Fibroblast of villous mesenchyme (primary cell): ENCODE results near the gene PGGHG. TPM values are rescaled to one million over a fixed set of nuclear protein-coding genes. Genes with fewer than 3 reads are reported as not detected.
A peak's percentile ranks its signal among the peaks of the same experiment; 100 is the strongest.

Source experiments
- DNase-seq: peaks from one replicate; pipeline ENCODE4 v3.0.0-alpha.2; 2010; ENCODE audit warnings: low read depth
- H3K4me3 ChIP-seq: 2 replicates; pipeline ENCODE4 v1.5.1; 2011; ENCODE audit warnings: low read depth, mild to moderate bottlenecking, low read length
- total RNA-seq: library from RNA; depleted of rRNA; stranded (reverse); fragments of >200 nt; gene quantifications from 2 replicates; pipeline ENCODE4 v1.2.3, GENCODE V29; 2012
- TF ChIP-seq, protein P1 (sequence below): IDR thresholded peaks from 2 replicates; pipeline ENCODE4 v1.5.1; 2012; ENCODE audit warnings: low read depth, mild to moderate bottlenecking, low read length; ENCODE audit not compliant: insufficient read depth

PGGHG gene
- total RNA-seq, 1 donor, result 7.8 TPM

- TF ChIP-seq, protein P1, sequence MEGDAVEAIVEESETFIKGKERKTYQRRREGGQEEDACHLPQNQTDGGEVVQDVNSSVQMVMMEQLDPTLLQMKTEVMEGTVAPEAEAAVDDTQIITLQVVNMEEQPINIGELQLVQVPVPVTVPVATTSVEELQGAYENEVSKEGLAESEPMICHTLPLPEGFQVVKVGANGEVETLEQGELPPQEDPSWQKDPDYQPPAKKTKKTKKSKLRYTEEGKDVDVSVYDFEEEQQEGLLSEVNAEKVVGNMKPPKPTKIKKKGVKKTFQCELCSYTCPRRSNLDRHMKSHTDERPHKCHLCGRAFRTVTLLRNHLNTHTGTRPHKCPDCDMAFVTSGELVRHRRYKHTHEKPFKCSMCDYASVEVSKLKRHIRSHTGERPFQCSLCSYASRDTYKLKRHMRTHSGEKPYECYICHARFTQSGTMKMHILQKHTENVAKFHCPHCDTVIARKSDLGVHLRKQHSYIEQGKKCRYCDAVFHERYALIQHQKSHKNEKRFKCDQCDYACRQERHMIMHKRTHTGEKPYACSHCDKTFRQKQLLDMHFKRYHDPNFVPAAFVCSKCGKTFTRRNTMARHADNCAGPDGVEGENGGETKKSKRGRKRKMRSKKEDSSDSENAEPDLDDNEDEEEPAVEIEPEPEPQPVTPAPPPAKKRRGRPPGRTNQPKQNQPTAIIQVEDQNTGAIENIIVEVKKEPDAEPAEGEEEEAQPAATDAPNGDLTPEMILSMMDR, result no peak
- H3K4me3 ChIP-seq, result no peak overlapping the region
- DNase-seq, result no peak
Measured at GRCh38 chr11:255816-256215, 33.1 kb upstream of the PGGHG start.

DNA sequence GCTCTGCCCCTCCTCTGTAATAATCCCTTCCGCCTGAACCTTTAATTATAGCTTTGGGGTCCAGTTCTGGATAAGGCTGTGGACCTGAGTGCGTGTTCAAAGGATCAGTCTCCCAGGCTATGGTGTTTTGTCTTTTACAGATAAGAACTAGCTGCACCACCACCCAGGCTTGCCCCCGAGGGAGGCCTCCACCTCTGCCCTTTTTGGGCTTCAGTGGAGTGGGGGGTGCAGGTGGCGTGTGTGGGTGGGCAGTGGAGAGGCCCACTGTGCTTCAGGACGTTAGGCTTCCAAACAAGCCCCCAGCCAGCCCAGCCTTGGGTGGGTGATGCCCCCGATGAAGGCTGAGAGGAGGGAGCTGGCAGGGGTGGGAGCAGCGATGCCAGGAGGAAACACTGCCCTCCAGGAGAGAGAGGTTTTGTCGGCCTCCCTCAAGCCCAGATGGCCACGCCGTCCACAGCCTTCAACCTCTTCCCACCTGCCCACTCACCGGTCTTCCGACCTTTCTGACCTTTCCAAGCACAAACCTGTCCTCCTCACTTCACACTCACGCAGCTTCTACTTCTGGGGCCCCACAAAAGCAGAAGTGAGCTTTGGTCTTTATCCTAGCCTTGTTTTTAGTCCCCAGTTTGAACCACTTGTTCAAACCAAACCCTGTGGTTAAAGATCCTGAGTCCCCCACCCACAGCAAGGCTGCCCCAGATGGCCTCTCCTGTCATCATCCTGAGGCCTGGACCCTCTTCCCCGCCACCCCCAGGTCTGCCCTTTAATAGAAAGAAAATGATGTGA is 31.8 kb upstream of the PGGHG start:
- no peak overlapping the region for H3K4me3 ChIP-seq
- no peak for DNase-seq
- TF ChIP-seq, protein P1, result no peak

- TF ChIP-seq, protein P1, result peak; percentile 22
- H3K4me3 ChIP-seq, result no peak overlapping the region
- no peak for DNase-seq
Measured at GRCh38 chr11:257766-258493, 31.0 kb upstream of the PGGHG start.

- DNase-seq, result no peak
- TF ChIP-seq, protein P1, result no peak
- H3K4me3 ChIP-seq, result no peak overlapping the region
Measured at GRCh38 chr11:259413-259812, 29.5 kb upstream of the PGGHG start.

DNA sequence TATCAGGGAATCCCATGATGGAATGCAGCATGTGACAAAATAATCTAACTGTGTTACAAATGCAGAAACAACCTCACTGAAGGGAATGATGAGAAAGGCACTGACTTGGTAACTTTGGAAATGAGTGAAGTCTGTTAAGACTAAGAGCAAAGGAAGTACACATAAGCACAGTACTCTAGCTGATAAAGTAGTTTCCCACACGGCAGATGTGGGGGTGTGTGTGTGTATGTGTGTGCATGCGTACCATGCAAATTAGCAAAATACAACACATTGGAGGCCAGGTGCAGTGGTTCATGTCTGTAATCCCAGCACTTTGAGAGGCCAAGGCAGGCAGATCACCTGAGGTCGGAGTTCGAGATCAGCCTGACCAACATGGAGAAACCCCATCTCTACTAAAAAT is 27.3 kb upstream of the PGGHG start:
- DNase-seq, result no peak
- no peak overlapping the region for H3K4me3 ChIP-seq
- TF ChIP-seq, protein P1, result no peak

DNA sequence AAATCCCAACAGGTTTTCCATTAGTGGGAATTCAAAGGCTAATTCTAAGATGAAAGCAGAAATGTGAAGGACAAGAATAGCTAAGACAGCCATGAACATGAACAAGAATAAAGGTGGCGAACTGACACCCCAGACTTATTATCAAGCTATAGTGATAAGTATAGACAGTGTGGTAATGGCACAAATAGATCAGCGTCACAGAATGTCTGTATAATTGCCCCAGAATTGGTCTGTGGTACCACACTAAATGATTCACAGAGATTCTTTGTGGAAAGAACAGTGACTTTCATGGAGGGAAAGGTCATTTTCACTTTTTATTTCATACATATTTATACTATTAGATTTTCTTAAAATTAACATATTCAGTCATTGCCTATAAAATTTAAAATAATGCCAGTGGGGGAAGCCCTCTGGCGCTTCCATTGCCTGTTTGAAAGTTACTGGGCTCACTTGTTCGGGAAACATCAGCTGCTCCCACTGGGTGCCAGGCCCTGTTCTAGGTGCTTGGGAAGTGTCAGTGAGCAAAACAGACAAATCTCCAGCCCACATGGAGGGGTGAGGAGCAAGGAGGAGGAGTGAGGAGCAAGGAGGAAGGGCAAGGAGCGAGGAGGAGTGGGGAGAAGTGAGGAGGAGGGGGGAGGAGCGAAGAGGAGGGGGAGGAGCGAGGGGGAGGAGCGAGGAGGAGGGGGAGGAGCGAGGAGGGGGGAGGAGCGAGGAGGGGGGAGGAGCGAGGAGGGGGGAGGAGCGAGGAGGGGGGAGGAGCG is 22.1 kb upstream of the PGGHG start:
- DNase-seq, result peak; percentile 19
- no peak overlapping the region for H3K4me3 ChIP-seq
- TF ChIP-seq, protein P1, result no peak
